ENCODE results near the gene EML1.

The EML1 gene

DNA sequence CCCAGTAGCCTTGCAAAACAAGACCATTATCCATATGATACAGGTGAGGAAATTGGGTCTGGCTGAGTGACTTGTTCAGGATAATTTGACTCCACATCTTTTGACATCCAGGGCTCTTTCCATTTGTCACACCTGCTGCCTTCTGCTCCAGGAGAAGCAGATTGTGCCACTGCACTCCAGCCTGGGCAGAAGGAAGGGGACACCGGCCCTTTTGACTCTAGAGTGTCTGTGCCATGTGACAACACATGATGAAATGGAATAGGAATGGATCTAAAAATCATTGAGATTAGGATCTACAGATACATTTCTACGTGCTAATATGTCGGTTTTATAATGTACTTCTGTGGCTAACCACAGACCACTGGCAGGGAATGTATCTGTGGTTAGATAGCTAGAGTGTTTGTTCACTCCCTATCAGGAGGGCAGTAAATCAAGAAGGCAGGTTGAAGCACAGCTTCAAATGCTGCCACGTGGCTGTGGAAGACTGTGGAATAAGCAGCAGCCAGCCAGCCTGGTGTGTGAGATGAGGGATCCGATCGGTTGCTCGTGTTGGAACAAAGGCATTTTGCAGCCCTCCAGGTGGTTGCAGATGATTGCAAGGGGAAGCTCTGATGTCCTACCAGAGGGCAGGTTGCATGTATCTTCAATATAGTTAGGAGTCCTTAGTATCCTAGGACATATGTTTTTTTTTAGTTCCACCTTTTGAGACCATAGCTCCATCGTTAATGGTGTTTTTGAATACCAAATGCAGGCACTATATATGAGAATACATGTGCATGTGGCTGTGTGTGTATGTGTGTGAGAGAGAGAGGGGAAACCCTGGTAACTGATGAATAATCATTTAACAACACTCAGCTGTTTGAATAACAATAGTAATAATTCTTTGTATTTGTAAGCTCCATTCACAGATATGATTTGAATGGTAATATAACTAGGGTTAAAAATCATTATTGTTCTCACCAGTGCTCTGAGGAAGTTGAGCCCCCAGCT lies 28.6 kb downstream of the EML1 start:
- no peak for DNase-seq (ENCODE audit: low read depth in 1 of 2, low spot score in 1 of 2)

DNA sequence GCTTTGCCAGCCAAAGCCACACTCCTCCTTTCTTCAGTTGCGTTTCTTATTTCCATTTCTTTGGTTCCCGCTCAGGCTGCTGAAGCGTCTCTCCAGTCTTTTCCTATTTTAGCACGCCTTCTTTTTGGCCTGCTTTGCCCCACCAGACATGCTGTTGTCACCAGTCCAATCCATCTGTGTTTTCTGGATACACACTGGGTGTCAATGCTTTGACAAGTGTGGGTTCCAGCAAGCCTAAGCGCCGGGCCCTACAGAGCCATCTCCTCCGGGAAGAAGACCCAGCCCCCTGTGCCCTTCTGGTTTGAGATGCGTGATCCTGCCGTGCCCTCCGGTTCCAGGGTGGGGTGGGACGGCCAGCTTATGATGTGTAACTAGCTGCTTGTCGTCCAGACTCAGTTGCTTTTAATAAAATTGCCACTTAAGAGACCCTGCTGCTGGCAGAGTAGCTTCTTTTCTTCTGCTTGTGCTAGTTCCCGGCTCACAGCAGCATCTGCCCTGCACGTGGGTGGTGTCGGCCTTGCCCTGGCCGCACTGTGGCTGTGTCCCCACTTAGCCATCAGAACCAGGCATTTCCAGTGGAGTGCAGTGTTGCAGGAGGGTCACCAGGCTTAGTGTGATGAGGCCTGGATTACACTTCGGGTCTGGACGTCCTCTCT lies 29.7 kb downstream of the EML1 start:
- DNase-seq (ENCODE audit: low read depth in 1 of 2, low spot score in 1 of 2) = no peak

GRCh38 chr14:99824776-99825175 lies 31.6 kb downstream of the EML1 start:
- DNase-seq (ENCODE audit: low read depth in 1 of 2, low spot score in 1 of 2) = no peak

DNA sequence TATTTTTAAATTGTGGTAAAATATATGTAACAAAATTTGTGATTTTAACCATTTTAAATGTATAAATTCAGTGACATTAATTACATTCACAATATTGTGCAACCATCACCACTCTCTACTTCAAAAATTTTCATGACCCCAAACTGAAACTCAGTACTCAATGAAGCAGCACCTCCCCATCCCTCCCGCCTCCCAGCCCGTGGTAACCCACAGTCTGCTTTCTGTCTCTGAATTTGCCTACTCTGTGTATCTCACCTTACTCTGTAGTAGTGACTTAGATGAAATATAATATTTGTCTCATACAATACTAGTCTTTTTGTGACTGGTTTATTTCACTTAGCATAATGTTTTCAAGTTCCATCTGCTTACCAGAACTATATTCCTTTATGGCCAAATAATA lies 36.2 kb downstream of the EML1 start:
- no peak for DNase-seq (ENCODE audit: low read depth in 1 of 2, low spot score in 1 of 2)

GRCh38 chr14:99831303-99831702 lies 38.1 kb downstream of the EML1 start:
- no peak for DNase-seq (ENCODE audit: low read depth in 1 of 2, low spot score in 1 of 2)

GRCh38 chr14:99831903-99832685 lies 38.9 kb downstream of the EML1 start:
- no peak for DNase-seq (ENCODE audit: low read depth in 1 of 2, low spot score in 1 of 2)

DNA sequence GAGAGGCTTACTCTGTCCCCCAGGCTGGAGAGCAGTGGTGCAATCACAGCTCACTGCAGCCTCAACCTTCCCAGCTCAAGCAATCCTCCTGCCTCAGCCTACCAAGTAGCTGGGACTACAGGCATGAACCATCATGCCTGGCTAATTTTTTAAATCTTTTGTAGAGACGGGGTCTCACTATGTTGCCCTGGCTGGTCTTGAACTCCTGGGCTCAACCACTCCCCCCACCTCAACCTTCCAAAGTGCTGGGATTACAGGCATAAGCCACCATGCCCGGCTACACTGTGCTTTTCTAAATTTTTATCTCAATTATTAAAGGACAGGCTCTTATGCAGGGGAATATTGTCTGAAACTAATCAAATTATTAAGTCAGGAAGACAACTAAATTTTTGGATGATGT lies 44.6 kb downstream of the EML1 start:
- no peak for DNase-seq (ENCODE audit: low read depth in 1 of 2, low spot score in 1 of 2)

- DNase-seq (ENCODE audit: low read depth in 1 of 2, low spot score in 1 of 2) = no peak
These were observed 45.5 kb downstream of the EML1 start for GRCh38 chr14:99838639-99839134.

GRCh38 chr14:99839696-99840095 lies 46.5 kb downstream of the EML1 start:
- DNase-seq (ENCODE audit: low read depth in 1 of 2, low spot score in 1 of 2) = no peak

GRCh38 chr14:99840265-99840664 lies 47.1 kb downstream of the EML1 start:
- DNase-seq (ENCODE audit: low read depth in 1 of 2, low spot score in 1 of 2) = no peak

GRCh38 chr14:99840774-99841305 lies 47.6 kb downstream of the EML1 start:
- no peak for DNase-seq (ENCODE audit: low read depth in 1 of 2, low spot score in 1 of 2)

DNA sequence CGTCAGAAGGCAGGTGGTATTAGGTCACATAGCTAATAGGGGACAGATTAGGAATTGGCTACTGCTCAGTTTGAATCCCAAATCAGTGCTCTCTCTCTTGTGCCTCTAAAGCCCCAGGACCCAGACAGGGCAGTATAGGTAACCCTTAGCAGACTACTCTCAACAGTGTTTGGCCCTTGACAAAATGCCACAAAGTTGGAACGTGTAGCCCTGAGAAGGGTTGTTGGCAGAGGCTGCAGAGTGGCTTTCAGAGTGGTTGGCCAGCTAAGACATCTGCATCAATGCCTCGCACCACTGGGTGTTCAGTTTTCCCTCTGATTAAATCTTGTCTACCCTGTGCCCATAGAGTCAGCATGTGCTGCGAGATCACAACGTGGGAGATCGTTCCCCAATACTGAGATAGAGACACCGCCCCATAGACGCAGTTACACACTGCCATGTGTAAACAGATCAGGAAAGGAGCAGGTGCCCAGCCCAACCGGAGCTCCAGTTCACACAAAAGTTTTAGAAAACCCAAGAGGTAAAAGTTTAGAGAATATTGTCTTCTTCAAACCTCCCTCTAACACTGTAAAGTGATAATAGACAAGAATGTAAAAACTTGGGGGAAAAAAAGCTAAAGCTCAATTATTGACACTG lies 48.3 kb downstream of the EML1 start:
- DNase-seq (ENCODE audit: low read depth in 1 of 2, low spot score in 1 of 2) = no peak

GRCh38 chr14:99842141-99842540 lies 48.9 kb downstream of the EML1 start:
- DNase-seq (ENCODE audit: low read depth in 1 of 2, low spot score in 1 of 2) = no peak

- no peak for DNase-seq (ENCODE audit: low read depth in 1 of 2, low spot score in 1 of 2)
These were observed 53.6 kb downstream of the EML1 start for GRCh38 chr14:99846808-99847207.

- DNase-seq (ENCODE audit: low read depth in 1 of 2, low spot score in 1 of 2) = no peak
These were observed 57.5 kb downstream of the EML1 start for GRCh38 chr14:99850709-99851108.

DNA sequence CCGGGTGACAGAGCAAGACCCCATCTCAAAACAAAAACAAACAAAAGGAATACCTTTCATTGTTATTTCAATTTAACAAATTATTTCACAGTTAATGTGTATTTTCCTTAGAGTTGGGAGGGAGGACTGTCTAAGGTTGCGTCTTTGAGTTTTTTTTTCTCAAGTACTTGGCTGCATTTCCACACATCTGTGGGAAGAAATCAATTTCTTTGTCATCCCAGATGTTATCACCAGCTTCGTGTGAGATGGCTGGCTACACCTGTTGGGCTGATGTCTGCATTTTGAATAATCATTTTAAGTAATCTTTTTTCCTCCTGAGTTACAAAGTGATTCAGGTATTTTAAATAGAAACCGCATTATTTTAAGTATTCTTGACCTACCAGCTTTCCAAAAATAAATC lies 59.4 kb downstream of the EML1 start:
- DNase-seq (ENCODE audit: low read depth in 1 of 2, low spot score in 1 of 2) = no peak

DNA sequence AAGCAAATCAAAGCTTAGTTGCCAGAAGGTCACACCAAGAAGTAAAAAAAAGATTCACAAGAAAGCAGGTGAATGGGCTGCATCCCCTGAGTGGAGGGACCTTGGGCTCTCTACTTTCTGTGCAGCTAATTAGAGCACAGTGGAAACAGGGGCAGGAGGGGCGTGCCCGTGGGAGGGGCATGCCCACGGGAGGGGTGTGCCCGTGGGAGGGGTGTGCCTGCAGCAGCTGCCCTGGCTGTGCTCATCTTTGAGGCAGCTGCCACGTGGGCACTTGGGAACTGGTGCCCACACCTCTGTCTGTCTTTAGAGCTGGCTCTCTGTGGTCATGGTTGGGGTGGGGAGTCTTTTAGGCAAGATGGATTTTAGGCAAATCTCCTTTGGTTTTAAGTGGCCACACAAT lies 60.0 kb downstream of the EML1 start:
- no peak for DNase-seq (ENCODE audit: low read depth in 1 of 2, low spot score in 1 of 2)

- no peak for DNase-seq (ENCODE audit: low read depth in 1 of 2, low spot score in 1 of 2)
These were observed 61.6 kb downstream of the EML1 start for GRCh38 chr14:99854831-99855230.

- DNase-seq (ENCODE audit: low read depth in 1 of 2, low spot score in 1 of 2) = no peak
These were observed 62.1 kb downstream of the EML1 start for GRCh38 chr14:99855271-99855670.

- no peak for DNase-seq (ENCODE audit: low read depth in 1 of 2, low spot score in 1 of 2)
These were observed 64.3 kb downstream of the EML1 start for GRCh38 chr14:99857551-99857950.

DNA sequence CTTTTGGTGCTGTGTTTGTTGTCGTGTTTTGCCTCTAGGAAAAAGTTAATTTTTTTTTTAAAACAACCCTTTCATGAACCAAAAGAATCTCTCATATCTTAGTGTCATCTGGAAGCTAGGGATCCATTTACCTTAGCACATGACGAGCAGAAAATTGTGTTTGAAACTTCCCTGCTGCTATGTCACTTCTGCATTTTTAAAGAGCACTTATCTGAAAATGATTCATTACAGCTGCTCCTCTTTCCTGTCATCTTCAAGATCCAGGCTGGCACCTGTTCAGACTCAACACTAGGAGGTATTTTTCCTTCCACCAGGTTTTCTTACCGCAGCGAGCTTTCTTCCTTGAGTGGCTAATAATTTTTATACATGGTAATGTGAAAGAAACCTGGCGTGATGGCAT lies 67.0 kb downstream of the EML1 start:
- DNase-seq (ENCODE audit: low read depth in 1 of 2, low spot score in 1 of 2) = no peak
